ENCODE measurements around the gene TAF1. TPM values are rescaled to one million over a fixed set of nuclear protein-coding genes. Genes with fewer than 3 reads are reported as not detected.
A peak's percentile ranks its signal among the peaks of the same experiment; 100 is the strongest.

TAF1 gene
- total RNA-seq, 2 experiments from 2014 or later = 61.0 to 62.2 TPM

DNA sequence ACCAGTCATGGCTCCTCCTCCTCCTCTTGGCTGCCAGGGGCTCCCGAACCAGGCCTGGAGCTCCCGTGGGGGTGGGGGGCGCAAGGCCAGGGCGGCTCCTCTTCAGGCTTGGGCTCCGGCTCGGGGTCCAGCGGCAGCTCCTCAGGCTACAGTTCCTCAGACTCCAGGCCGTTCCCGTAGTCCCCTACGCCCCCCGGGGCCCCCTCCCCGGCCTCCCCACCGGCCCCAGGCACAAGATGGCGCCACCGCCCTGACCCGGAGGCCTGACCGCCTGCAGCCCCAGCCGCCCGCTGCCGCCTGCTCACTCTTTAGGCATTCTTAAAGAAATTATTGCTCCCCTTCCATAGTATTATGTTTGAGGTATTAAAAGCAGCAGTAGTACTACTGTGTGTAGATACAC, 54.5 kb downstream of the TAF1 start:
- Histone ChIP-seq H3K4me1 (ENCODE audit: insufficient read depth, low read length) (no peaks in the 10 kb centered on the region), H3K27me3 (ENCODE audit: control insufficient read depth in 1 of 2, insufficient read depth in 2 of 2, low read length in 2 of 2) (no peaks in the 10 kb centered on the region), H3K4me3 (ENCODE audit: low read length) (no peak overlapping the region), H3K27ac (ENCODE audit: low read depth in 1 of 2, low read length in 2 of 2) (no peak overlapping the region), H3K9me3 (ENCODE audit: control insufficient read depth in 1 of 2, insufficient read depth in 1 of 2, low read length in 2 of 2) (no peaks in the 10 kb centered on the region), H3K36me3 (ENCODE audit: insufficient read depth, low read length) (peaks cover 53% of the 10 kb centered on the region)
- TF ChIP-seq, protein P1, sequence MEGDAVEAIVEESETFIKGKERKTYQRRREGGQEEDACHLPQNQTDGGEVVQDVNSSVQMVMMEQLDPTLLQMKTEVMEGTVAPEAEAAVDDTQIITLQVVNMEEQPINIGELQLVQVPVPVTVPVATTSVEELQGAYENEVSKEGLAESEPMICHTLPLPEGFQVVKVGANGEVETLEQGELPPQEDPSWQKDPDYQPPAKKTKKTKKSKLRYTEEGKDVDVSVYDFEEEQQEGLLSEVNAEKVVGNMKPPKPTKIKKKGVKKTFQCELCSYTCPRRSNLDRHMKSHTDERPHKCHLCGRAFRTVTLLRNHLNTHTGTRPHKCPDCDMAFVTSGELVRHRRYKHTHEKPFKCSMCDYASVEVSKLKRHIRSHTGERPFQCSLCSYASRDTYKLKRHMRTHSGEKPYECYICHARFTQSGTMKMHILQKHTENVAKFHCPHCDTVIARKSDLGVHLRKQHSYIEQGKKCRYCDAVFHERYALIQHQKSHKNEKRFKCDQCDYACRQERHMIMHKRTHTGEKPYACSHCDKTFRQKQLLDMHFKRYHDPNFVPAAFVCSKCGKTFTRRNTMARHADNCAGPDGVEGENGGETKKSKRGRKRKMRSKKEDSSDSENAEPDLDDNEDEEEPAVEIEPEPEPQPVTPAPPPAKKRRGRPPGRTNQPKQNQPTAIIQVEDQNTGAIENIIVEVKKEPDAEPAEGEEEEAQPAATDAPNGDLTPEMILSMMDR (IDR thresholded peaks at IDR 0.05) = no peak
- H3K9me3 Mint-ChIP-seq = no peaks in the 10 kb centered on the region
- no peak overlapping the region for H3K4me3 Mint-ChIP-seq
- intact Hi-C loops (cut with DNase I, micrococcal nuclease) = no loop called here
- H3K27me3 Mint-ChIP-seq = no peaks in the 10 kb centered on the region
- no peak overlapping the region for H3K27ac Mint-ChIP-seq
- CTCF ChIA-PET = interaction anchor here (0.6 to 0.7 kb wide), 2 partner anchors 8 to 1087 kb away, joined by 3 to 4 read pairs; no protein-coding TSS in a partner anchor
- H3K36me3 Mint-ChIP-seq (ENCODE audit: low read depth) = peaks cover 60% of the 10 kb centered on the region
- ATAC-seq (ENCODE audit: poor library complexity) (no peak), DNase-seq (peak in 1 of 14 experiments; percentile 2)
- POLR2A ChIA-PET = no interaction called here
- H3K4me1 Mint-ChIP-seq (ENCODE audit: low read depth) = no peaks in the 10 kb centered on the region

DNA sequence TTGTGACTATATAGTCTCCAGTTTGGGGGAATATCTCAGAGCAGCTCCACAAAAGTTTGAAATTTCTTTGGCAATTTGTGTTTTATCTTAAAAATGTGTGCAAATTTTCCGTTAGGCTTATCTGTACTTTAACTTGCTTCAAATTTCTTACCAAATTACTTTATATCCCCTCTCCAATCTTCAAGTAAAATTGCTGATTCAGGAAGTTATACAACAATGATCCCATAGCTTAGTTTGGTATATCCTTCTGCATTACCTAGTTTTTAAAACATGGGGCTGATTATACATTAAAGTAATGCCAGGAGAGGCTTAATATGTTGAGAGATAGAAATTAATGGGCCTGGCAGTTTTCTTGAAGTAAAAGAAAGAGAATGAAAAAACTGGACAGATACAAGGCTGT, 66.6 kb downstream of the TAF1 start:
- Histone ChIP-seq H3K4me1 (ENCODE audit: insufficient read depth, low read length) (no peaks in the 10 kb centered on the region), H3K27me3 (ENCODE audit: control insufficient read depth in 1 of 2, insufficient read depth in 2 of 2, low read length in 2 of 2) (no peaks in the 10 kb centered on the region), H3K36me3 (ENCODE audit: insufficient read depth, low read length) (peaks cover 27% of the 10 kb centered on the region), H3K27ac (ENCODE audit: low read depth in 1 of 2, low read length in 2 of 2) (no peak overlapping the region), H3K9me3 (ENCODE audit: control insufficient read depth in 1 of 2, insufficient read depth in 1 of 2, low read length in 2 of 2) (no peaks in the 10 kb centered on the region), H3K4me3 (ENCODE audit: low read length) (no peak overlapping the region)
- Mint-ChIP-seq H3K4me1 (ENCODE audit: low read depth) (no peaks in the 10 kb centered on the region), H3K36me3 (ENCODE audit: low read depth) (peaks cover 50% of the 10 kb centered on the region), H3K27me3 (no peaks in the 10 kb centered on the region), H3K4me3 (no peak overlapping the region), H3K27ac (no peak overlapping the region), H3K9me3 (no peaks in the 10 kb centered on the region)
- CTCF ChIA-PET = no interaction called here
- intact Hi-C loops (cut with DNase I, micrococcal nuclease) = loop anchor here in 1 of 2 experiments (5.0 kb wide), 1 partner anchor 220 kb away; no protein-coding TSS in a partner anchor
- POLR2A ChIA-PET = no interaction called here
- TF ChIP-seq, protein P1 (IDR thresholded peaks at IDR 0.05) = no peak
- ATAC-seq (ENCODE audit: poor library complexity) = no peak
- DNase-seq = no peak

DNA sequence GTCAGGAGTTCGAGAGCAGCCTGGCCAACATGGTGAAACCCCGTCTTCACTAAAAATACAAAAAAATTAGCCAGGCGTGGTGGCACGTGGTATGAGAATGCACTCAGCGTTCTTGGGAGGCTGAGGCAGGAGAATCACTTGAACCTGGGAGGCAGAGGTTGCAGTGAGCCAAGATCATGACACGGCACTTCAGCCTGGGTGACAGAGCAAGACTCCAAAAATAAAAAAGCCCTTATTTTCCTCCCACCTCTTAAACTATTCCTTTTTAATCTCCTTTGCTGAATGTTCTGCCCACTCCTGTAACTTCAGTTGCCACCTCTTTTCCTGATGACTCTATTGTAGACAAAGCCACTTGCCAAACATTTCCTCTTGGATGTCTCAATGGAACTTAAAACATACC, 72.6 kb downstream of the TAF1 start:
- H3K27ac Mint-ChIP-seq = no peak overlapping the region
- no peaks in the 10 kb centered on the region for H3K27me3 Mint-ChIP-seq
- no peaks in the 10 kb centered on the region for H3K9me3 ChIP-seq (ENCODE audit: control insufficient read depth in 1 of 2, insufficient read depth in 1 of 2, low read length in 2 of 2)
- TF ChIP-seq, protein P1 (IDR thresholded peaks at IDR 0.05) = no peak
- H3K27ac ChIP-seq (ENCODE audit: low read depth in 1 of 2, low read length in 2 of 2) = no peak overlapping the region
- H3K4me3 ChIP-seq (ENCODE audit: low read length) = no peak overlapping the region
- H3K4me1 Mint-ChIP-seq (ENCODE audit: low read depth) = peaks cover 4% of the 10 kb centered on the region
- peaks cover 60% of the 10 kb centered on the region for H3K36me3 Mint-ChIP-seq (ENCODE audit: low read depth)
- H3K27me3 ChIP-seq (ENCODE audit: control insufficient read depth in 1 of 2, insufficient read depth in 2 of 2, low read length in 2 of 2) = no peaks in the 10 kb centered on the region
- H3K4me1 ChIP-seq (ENCODE audit: insufficient read depth, low read length) = no peaks in the 10 kb centered on the region
- no peak overlapping the region for H3K4me3 Mint-ChIP-seq
- DNase-seq (no peak), ATAC-seq (ENCODE audit: poor library complexity) (no peak)
- ChIA-PET CTCF (no interaction called here), POLR2A (no interaction called here)
- H3K9me3 Mint-ChIP-seq = no peaks in the 10 kb centered on the region
- peaks cover 15% of the 10 kb centered on the region for H3K36me3 ChIP-seq (ENCODE audit: insufficient read depth, low read length)
- intact Hi-C loops (cut with DNase I, micrococcal nuclease) = no loop called here
